GM19397 (cell line): ENCODE data around the gene LRRC3C.
"Not testable (repeated sequence)": the region's sequence is repeated elsewhere in the genome, so short reads cannot be mapped to it uniquely, and the experiment has no call there.

Experiments
- ATAC-seq: cut with Tn5 transposase; IDR thresholded peaks from one replicate; pipeline ENCODE4 v1.9.1; 2021; ENCODE audit warnings: mild to moderate bottlenecking, moderate library complexity; ENCODE audit not compliant: unreplicated experiment

The LRRC3C gene, protein sequence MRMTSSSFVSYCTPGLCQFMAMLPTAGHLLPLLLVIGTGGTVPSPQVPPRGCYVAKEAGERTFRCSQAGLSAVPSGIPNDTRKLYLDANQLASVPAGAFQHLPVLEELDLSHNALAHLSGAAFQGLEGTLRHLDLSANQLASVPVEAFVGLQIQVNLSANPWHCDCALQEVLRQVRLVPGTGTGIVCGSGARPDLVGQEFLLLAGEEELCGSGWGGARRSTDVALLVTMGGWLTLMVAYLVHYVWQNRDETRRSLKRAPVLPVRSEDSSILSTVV

DNA sequence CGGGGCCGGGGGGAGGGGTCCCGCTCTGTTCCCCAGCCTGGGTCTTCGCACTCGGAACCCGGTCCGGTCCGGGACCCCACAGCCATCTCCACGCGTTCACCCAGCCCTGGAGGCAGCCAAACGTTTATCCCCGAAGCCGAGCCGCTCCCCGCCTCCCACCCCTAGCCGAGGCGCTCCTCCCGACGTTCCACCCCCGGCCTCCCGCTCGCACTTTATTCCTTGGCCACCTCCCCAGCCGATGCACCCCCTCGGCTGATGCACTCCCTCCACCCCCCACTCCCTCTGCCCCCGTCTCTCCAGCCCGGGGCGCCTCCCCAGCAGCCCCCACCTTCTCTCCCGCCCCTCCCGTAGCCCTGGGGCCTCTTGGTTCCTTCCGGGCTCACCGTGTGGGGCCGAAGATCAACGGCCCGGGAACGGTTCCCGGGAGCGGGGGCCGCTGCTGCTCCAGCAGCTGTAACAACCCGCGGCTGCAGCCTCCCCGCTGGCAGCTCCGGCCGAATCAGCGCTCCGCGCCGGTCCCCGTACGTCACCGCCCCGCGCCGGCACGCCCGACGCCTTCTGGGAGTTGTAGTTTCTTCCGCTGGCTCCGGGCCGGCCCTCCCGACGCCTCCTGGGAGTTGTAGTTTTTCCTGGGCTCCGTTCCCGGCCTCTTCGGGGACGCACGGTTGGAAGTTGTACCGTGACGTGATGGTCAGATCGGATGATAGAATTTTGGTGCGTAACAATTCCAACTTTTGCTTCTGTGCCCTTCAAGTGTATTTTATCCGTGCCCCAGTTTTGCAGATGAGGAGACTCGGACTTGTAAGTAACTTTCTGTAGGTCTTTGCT, at the start of gene LRRC3C, which contains the start of gene ORMDL3:
Gene LRRC3C, plus strand, starts transcription at position 632 of the 828 bp plus-strand sequence. CDS start 13,792 bp downstream, outside the sequence.
Gene ORMDL3, minus strand, starts transcription at position 501 of the 828 bp plus-strand sequence. CDS start 3,398 bp downstream, outside the sequence.
- peak; percentile 89 for ATAC-seq

DNA sequence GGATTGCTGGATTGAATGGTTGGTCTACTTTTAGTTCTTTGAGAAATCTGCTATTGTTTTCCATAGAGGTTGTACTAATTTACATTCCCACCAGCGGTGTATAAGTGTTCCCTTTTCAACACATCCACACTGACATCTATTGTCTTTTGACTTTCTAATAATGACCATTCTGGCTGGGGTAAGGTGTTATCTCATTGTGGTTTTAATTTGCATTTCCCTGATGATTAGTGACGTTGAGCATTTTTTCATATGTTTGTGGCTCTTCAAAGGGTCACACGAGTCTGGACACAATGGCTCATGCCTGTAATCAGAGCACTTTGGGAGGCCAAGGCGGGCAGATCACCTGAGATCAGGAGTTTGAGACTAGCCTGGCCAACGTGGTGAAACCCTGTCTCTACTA, 41.4 kb upstream of the LRRC3C start:
- not testable (repeated sequence) for ATAC-seq

DNA sequence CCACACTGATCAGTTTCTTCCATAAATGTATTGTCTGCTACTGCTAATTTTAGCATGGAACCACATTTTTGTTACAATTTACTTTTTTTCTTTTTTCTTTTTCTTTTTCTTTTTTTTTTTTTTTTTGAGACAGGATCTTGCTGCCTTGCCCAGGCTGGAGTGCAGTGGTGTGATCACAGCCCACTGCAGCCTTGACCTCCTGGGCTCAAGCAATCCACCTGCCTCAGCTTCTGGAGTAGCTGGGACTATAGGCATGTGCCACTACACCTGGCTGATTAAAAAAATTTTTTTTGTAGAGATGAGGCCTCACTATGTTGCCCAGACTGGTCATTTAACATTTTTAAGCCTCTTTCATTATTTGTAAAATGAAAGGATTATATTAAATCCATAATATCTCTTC, 40.5 kb upstream of the LRRC3C start:
- no peak for ATAC-seq

DNA sequence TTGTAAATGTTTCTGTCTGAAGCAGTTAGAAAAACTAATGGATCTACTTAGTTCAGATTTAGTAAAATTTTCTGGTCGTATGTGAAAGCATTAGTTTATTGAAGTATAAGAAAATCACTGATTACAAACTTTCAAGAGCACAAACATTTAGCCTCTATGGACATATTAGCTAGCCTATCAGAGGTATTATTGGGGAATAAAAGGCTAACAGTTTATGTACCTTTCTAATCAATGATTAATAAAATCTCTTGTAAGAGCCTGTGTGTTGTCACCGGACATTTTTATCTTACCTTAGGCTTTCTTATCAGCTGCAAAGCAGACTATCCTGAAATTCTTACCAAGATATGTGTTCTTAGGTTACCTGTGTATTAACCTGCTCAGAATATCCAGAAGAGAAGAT, 38.3 kb upstream of the LRRC3C start:
- ATAC-seq, result no peak

DNA sequence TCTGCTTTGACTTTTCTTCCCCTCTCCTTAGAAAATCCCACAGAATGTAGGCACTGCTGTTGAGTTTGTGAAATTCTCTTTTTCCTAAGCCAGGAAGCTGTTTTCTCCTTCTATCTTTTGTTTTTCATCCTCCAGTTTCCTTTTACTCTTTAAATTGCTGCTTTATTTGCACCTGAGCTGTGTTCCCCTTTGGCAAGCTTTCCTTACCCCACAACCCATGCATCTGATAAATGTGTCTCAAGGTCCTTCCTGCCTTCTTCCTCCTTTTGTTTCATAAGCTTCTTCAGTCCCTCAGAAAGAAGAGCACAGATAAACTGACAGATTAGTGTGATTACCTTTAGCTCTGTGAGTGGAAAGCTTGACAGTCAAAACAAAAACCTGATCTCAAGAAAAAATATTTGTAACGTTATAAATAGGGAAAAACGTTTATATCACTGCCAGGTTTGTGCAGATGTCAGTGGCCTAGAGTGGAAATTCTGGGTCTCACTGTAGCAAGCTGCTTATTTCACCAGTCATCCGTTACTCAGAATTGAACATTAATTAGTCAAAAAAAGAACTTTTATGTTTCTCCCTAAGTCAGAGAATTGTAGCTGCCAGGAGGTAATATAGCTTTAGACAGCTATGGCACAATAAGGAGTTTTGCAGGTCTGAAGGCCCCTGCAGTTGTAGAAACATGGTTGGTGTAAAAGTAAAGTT, 32.7 kb upstream of the LRRC3C start:
- no peak for ATAC-seq

DNA sequence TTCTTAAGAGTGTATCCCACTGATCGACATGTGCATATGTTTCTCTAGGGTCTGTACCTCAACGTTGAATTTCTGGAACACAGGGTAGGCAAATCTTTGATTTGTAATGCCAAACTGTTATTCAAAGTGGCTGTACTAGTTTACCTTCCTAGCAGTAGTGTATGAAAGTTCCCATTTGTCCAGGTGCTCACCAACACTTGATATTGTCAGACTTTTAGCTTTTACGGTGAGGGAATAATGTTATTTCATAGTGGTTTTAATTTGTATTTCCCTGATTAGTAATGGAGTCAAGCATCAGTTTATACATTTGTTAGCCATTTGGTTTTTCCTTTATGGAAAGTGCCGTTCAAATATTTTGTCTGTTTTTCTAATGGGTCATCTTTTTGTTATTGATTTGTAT, 29.4 kb upstream of the LRRC3C start:
- no peak for ATAC-seq

DNA sequence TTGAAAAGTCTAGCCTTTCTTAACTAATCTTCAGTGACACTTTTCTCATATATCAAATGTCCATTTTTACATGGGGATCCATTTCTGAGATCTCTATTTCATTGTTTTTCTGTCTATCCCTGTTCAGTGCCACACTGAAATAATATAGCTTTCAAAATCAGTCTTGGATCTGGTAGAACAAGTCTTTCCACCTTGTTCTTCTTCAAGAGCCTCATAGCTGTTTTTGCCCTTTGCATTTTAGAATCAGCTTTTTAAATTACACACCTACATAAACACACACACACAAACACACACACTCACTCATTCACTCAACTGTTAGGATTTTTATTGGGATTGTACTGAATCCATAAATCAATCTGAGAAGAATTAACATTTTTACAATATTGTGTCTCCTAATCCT, 28.3 kb upstream of the LRRC3C start:
- no peak for ATAC-seq

DNA sequence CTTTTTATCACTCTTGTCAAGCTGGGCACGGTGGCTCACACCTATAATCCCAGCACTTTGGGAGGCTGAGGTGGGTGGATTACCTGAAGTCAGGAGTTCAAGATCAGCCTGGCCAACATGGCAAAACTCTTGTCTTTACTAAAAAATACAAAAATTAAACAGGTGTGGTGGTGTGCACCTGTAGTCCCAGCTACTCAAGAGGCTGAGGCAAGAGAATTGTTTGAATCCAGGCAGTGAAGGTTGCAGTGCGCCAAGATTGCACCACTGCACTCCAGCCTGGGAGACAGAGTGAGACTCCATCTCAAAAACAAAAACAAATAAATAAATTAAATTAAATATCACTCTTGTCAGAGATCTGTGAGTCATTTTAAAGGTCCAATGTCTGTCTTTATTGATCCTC, 25.5 kb upstream of the LRRC3C start:
- ATAC-seq, result not testable (repeated sequence)

DNA sequence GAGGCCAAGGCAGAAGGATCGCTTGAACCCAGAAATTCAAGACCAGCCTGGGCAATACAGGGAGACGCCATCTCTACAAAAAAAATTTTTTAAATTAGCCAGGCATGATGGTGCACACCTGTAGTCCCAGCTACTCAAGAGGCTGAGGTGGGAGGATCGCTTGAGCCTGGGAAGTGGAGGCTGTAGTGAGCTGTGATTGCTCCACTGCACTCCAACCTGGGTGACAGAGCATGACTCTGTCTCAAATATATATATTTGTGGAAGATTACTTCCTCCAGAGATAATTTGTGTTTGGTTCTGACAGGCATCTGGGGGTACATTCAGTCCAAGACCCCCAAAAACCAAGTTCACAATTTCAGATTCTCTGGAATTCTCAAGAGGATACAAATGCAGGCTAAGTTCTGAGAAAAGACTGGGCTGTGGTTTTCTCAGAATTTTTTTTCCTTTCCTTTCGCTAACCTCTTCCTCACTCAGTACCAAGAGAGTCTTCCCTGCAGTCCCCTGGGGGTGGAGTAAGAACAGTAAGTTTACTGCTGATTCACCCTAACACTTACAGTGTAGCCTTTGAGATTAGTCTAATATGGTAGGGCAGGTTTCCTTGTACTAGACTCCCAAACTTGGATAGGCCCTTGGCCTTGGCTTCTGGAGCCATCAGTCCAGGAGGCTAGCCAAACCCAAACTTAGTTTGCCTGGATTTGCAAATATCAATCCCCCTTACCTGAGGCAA, 24.2 kb upstream of the LRRC3C start:
- no peak for ATAC-seq

DNA sequence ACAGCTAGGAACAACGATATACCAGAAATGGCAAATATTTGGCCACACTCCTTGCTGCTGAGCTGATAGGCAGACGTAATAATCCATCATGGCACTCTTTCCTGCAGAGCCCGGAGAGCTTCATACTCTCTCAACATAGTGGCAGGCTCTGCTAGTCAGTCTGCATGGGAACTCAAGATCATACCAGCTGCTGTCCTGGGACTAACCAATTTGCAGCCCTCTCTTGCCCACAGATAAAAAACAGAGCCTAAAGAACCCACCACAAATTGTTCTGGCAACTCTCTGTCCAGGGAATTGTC, 22.6 kb upstream of the LRRC3C start:
- no peak for ATAC-seq

DNA sequence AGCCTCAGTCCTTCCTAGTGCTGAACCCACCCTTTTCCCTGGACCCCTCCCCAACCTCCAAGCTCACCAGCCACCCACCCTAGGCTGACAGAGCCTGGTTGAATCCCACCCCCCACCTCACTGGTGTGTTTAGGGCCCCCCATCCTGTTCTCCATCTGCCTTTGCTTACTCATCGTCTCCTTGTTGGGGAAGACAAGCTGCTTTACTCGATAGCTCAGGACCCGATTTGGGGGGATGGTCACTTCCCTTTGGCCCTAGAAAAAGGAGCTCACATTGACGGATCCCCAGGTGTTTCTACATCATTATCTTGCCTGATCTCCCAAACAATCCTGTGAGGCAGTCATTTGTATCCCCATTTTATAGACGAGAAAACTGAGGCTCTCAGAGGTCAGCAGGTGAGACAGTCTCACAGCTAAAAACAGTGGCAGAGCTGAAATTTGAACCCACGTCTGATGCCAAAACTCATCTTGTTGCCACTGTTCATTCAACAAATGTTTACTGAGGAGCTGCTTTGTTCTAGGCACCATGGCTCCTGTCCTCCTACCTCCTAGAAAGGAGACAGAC, 18.7 kb upstream of the LRRC3C start:
- ATAC-seq, result no peak

DNA sequence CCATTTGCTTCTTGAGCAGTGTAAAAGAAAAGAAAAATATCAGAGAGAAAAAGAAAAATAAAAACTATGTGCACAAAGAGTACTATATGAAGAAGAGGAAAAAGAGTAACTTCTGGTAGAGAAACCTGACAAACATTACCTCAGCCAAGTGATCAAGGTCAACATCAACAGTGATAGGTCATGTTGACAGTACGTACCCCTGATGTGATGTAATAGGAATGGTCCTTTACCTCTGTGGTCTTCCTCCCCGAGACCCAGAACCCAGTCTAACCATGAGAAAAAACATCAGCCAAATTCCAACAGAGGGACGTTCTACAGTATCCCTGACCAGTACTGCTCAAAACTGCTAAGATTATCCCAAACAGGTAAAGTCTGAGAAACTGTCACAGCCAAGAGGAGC, 13.5 kb upstream of the LRRC3C start:
- ATAC-seq, result no peak

DNA sequence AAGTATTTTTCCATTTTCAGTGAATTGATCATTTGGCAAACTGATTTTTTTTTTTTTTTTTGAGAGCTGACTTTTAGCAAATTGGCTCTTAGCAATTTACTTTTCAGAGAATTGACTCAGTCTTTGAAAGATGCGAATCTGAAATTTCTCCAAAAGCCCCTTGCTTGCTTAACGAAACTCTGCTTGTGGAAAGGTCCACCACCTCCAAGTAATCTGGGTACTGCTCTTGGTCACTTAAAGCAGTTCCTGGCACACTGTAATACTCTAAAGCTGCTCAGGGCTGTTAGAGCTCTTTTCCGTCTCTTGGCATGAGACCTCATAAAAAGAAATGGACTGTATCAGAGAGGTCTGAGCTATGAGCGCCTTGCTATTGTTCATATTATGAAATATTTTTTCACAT, 12.0 kb upstream of the LRRC3C start:
- ATAC-seq, result no peak

DNA sequence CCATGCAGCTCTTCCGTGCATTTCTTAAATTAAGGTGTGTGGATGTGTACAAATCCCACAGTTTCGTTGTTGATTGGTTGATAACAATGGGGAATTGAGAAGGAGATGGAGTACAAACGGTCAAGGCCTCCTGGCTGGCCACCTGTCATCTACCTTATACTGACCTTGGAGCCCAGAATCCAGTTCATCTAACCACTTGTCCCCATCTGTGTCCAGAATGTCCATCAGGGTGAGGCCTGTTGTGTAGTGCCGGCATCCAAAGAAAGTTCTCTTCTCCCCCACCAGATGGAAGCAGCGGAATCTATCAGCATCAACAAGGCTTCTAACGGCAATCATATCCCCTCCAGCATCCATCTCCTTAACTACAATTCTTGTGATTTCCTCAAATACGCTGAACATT, 10.6 kb upstream of the LRRC3C start:
- no peak for ATAC-seq

DNA sequence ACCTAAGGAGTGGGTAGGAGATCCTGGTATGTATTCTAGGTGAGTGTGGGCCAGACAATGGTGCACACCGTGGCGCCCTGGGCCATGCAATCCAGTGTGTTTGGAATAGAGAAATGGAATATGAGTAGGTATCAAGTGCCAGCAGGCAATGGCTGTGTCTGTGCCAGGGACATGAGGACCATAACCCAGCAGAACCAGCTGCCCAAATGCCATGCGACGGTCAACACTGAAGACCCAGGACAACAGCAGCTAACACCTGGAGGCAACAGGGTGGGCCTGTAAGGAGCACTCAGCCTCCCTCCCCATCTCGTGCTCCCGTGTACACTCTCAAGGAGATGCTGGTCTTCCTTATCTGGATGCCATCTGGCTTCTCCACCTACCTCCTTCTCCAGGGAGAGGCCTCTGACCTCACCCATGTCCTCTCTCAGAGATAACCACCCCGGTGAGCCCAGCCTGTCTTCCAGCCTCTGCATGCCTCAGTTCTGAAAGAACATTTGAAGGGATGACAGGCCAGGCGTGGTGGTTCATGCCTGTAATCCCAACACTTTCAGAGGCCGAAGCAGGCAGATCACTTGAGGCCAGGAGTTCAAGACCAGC, 8.3 kb upstream of the LRRC3C start:
- no peak for ATAC-seq

DNA sequence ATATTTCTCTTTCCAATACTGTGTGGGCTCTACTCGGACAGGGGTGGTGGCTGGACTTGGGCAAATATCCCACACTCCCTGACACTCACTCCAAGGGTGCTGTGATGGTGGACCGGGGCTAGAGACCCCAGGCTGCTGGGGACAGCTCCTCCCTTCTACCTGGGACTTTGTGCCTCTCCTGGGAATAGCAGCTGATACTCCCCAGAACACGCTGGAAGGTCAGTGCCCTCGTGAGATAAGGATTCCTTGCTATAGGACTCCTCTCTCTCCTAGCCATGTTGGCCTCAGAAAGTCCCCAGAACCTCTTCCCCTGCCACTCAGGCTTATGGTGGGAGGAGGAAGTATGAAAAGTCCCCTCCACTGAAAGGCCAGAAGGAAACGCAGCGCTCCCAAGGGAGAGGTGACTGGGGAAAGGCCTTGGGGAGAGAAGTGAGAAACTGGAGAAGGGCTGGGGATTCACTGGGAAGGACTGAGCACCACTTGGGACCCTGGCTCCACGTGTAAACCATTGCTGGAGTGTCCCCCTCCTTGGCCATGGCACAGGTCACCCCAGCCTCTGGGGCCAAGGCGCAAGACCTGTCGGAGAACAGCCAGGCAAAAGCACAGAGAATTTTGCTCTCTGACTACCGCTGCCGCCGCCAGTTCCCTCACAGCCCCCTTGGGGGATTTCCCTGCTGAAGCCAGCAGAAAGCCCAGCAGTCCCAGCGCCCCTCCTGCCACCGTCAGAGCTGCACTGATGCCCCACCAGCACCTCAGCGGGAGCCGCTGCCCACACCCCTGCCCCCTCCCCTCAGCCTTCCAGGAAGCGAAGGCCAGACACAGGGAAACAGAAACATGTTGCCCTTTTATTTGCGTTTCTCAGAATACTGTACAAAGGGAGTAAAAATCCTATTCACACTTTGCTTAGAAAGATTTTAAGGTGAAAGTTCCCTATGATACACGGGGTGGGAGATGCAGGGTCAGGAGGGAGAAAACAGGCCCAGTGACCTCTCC, 7.0 kb upstream of the LRRC3C start:
- ATAC-seq, result no peak

DNA sequence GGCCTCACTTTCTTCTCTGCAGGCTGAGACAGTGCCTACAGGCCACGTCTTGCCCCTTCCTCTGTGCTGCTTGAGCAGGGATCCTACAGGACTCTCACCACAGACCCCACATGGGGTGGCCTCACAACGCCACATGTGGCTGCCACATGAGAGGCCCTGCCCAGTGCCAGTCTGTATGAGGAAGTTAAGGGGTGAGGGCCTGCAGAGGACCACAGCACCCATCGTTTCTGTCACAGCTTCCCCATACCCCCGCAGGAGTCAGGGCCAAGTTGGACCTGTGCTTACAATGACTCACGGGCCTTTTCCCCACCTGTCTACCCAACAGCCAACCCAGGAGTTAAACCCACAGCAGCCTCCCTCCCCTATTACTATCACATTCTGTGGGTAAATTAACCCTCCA, 6.2 kb upstream of the LRRC3C start:
- ATAC-seq, result no peak

DNA sequence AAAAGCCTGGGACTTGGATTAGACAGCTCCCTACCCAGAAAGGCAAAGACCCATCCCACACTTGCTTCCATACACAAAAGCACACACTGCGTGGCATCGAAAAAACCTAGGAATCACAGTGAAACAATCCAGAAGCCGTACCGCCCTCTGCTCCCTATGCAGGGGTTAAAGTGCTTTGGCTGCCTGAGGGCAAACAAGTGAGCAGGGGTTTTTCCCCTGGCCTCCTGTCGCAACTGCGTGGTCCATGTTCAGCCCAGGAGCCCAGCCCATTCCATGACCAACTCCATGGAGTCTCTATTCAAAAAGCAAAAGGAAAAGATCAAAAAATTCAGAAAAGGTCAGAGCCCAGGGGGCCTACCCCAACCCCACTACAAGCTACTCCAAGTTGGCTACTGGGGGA, 5.5 kb upstream of the LRRC3C start:
- no peak for ATAC-seq

DNA sequence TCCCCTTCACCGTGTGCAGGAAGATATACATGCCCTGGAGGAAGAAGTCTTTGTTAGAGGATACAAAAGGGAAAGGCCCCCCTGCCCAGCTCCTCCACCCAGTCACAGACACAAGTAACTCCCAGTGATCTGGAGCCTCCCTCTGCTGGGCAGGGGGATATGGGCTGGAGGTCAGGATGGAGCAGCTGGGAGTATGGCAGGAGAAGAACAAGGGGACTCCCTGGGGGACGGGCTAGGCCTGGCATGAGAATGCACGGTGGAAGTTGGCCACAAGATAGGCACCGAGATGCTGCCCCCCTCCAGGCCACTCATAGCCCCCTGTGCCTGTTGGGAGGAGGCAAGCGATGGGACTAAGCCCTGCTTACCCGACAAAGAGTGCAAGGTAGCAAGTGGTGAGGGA, 4.3 kb upstream of the LRRC3C start:
- no peak for ATAC-seq
